GM19023 (cell line): ENCODE measurements around the gene USH1G.
"Not testable (repeated sequence)": the region's sequence is repeated elsewhere in the genome, so short reads cannot be mapped to it uniquely, and the experiment has no call there.

Experiments used
- ATAC-seq: cut with Tn5 transposase; IDR thresholded peaks from one replicate; pipeline ENCODE4 v1.9.1; 2021; ENCODE audit warnings: mild to moderate bottlenecking, moderate library complexity; ENCODE audit not compliant: unreplicated experiment

The USH1G gene

DNA sequence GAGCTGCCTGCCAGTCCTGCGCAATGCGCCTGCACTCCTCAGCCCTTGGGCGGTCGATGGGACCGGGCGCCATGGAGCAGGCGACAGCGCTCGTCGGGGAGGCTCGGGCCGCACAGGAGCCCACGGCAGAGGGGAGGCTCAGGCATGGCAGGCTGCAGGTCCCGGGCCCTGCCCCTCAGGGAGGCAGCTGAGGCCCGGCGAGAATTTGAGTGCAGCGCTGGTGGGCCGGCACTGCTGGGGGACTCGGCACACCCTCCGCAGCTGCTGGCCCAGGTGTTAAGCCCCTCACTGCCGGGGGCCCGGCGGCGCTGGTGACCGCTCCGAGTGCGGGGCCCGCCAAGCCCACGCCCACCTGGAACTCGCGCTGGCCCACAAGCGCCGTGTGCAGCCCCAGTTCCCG lies 16.0 kb downstream of the USH1G start:
- no peak for ATAC-seq

DNA sequence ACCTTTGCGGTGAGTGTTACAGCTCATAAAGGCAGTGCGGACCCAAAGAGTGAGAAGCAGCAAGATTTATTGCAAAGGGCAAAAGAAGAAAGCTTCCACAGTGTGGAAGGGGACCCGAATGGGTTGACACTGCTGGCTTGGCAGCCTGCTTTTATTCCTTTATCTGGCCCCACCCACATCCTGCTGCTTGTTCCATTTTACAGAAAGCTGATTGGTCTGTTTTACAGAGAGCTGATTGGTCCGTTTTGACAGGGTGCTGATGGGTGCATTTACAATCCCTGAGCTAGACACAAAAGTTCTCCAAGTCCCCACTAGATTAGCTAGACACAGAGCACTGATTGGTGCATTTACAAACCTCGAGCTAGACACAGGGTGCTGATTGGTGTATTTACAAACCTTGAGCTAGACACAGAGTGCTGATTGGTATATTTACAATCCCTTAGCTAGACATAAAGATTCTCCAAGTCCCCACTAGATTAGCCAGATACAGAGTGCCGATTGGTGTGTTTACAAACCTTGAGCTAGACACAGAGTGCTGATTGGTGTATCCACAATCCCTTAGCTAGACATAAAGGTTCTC lies 16.8 kb downstream of the USH1G start:
- ATAC-seq: not testable (repeated sequence)

DNA sequence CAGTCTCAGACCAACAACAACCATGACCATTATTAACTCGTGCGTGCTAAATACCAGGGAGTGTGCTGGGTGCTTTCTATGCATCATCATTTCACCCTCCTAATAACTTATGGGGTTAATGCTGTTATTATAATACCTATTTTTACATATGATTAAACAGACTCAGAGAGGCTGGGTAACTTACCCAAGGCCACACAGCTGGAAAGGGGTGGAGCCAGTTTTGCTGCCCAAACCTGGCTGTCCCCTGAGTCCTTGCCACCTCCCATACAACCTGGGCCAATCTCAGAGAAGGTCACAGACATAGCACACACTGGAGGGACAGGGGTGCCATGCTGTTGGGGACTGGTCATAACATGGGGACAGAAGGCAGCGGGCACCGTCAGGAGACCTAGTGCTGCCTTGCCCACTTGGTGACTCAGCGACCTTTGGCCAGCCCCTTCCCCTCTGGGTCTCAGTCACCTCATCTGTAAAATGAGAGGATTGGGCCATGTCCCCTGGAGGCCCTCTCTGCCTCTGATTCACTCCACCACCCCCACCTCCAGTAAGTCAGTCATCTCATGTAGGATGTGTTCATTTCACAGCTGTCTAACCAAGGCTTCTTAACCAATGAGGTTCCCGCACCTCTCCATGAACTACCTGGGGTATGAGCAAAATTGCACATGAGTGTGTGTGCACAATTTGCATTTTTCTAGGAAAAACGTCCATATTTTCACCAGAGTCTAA lies 18.2 kb downstream of the USH1G start:
- ATAC-seq: no peak

GRCh38 chr17:74903671-74904070 lies 19.4 kb downstream of the USH1G start:
- no peak for ATAC-seq

GRCh38 chr17:74903034-74903433 lies 20.0 kb downstream of the USH1G start:
- ATAC-seq: no peak

GRCh38 chr17:74901353-74902135 lies 21.5 kb downstream of the USH1G start:
- ATAC-seq: no peak

- ATAC-seq: no peak
Observed at GRCh38 chr17:74900208-74900607, 22.8 kb downstream of the USH1G start.

- no peak for ATAC-seq
Observed at GRCh38 chr17:74898376-74898946, 24.6 kb downstream of the USH1G start.

- no peak for ATAC-seq
Observed at GRCh38 chr17:74893936-74894671, 29.0 kb downstream of the USH1G start.

- no peak for ATAC-seq
Observed at GRCh38 chr17:74892974-74893911, 29.8 kb downstream of the USH1G start, which contains the start of gene FADS6. Gene FADS6, minus strand, starts transcription at chr17:74893633. Its CDS starts 38 bp downstream, at chr17:74893595.

DNA sequence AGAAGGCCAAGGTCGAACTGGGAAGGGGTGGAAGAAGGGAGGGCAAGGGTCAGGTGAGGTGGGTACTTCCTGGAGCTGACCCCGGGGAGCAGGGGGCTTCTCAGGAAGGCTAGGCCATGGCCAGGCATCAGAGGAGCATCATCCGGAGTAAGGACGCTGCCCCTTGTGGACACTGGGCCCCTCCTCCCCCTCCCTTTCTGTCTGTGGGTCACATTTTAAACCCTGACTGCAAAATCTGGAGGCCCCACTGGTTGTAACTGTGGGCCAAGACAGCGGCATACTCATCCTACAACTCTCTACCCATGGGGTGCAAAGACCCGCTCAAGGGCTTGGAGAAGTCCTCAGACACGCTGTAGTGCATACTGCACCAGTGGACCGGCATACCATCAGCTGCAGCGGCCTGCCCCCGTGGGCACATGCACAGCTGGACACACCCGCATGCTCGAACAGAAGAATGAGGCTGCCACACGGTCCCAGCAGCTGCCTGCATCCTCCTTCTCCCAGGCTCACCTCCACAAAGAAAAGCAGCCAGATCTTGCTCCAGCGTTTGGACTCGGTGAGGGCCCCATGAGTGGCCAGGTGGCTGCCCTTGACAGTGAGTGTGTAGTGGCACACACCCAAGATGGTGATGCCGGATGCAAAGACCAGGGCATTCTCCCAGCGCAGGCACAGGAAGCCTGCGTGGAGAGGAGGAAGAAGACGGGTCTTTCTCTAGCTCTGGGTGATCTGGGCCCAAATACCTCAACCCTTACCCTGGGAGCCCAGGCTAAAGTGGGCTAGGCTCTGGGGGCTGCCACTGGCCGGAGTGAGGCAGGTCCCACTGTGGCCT lies 30.8 kb downstream of the USH1G start:
- ATAC-seq: no peak

DNA sequence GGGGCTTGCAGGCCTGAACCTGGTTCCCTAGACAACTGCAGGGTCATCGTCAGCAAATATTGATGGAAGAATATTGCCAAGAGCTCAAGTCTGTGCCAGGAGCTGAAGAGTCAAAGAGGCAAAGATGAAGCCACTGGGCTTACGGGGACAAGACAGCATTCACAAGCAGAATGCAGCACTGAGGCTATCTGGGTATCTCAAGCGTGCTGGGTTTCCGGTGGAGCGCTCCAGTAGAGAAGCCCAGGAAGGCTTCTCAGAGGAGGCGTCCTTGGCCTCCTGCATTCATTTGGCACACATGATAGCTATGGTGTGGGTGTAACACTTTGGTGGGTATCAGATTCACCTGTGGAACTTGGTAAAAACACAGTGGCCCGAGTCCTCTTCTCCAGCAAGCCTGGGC lies 32.5 kb downstream of the USH1G start:
- ATAC-seq: no peak

GRCh38 chr17:74888469-74888868 lies 34.6 kb downstream of the USH1G start:
- no peak for ATAC-seq

GRCh38 chr17:74883241-74883745 lies 39.8 kb downstream of the USH1G start:
- ATAC-seq: no peak

DNA sequence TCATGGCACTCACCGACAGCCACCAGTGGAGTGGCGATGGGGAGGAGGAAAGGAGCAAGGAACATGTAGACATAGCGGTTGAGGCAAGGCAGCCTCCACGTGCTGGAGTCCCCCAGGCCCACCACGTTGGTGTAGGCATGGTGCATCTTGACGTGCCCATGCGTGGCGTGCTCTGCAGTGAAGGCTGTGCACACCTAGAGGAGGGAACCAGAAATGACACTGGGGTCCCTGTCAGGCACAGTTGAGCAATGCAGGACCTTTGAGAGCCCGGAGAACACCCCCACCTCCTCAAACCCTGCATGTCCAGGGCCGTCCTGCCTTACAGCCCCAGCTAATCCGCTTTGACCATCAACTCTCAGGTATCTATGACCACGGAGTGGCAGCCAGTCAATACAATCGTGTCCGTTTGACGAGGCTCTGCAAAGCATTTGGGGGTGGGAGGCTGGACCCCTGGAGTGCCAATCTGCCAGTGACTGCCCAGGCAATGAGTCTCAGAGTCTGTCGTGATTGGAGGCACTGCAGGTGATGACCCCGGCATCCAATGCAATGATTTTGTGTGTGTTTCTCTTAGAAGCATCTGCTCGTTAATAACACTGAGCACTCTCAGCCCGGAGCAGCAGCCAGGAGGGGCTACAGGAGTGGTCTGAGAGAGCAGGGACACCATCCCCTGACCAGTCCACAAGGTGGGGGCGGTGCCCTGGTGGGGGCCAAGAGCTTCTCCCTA lies 40.4 kb downstream of the USH1G start:
- ATAC-seq: no peak

GRCh38 chr17:74881073-74881472 lies 42.0 kb downstream of the USH1G start:
- no peak for ATAC-seq

- no peak for ATAC-seq
Observed at GRCh38 chr17:74879308-74879707, 43.7 kb downstream of the USH1G start.

DNA sequence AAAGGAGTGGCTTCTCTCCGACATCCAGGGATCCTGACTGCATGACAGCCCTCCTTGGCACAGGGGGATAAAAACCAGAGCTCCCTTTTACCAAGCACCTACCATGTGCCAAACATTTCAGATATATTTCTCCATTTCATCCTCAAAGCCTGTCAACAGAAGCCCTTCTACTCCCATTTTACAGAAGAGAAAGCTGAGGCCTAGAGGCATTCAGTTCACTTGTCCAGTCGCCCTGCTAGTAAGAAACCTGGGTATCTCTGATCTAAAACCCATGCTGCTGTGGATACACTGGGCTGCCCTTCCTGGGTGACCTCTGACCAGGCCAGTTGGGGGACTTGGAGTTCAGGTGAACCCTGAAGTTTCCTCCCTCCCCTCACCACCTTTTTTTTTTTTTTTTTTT lies 44.4 kb downstream of the USH1G start:
- no peak for ATAC-seq
